Ascending aorta (tissue), 2 donors: Measurements from ENCODE around the gene LRP5. TPM values are rescaled to one million over a fixed set of nuclear protein-coding genes. Genes with fewer than 3 reads are reported as not detected.
A peak's percentile ranks its signal among the peaks of the same experiment; 100 is the strongest.
"Not testable (repeated sequence)": the region's sequence is repeated elsewhere in the genome, so short reads cannot be mapped to it uniquely, and the experiment has no call there.

Experiments
- DNase-seq, 2 donors: peaks; one replicate each; pipeline ENCODE4 v3.0.0-alpha.2; 2019; ENCODE audit warnings: low spot score in 2 of 2
- H3K27ac ChIP-seq, 2 donors: fragments of 200-600 bp; sonication (generic); one replicate each; pipeline ENCODE4 v1.5.1; 2016 to 2017; ENCODE audit warnings: mild to moderate bottlenecking in 1 of 2
- H3K27me3 ChIP-seq: fragments of 200-600 bp; sonication (generic); one replicate; pipeline ENCODE4 v1.5.1; 2017
- H3K36me3 ChIP-seq, 2 donors: fragments of 200-600 bp; sonication (generic); one replicate each; pipeline ENCODE4 v1.5.1; 2016
- H3K4me1 ChIP-seq, 2 donors: fragments of 200-600 bp; sonication (generic); one replicate each; pipeline ENCODE4 v1.5.1; 2016 to 2017; ENCODE audit warnings: mild to moderate bottlenecking in 1 of 2
- H3K4me3 ChIP-seq, 2 donors: fragments of 200-600 bp; sonication (generic); one replicate each; pipeline ENCODE4 v1.5.1; 2016 to 2017; ENCODE audit warnings: mild to moderate bottlenecking in 1 of 2
- H3K9me3 ChIP-seq, 2 donors: fragments of 200-600 bp; sonication (generic); one replicate each; pipeline ENCODE4 v1.5.1; 2016
- intact Hi-C: fragments of 100-400 bp; cut with DNase I; formaldehyde crosslinking; loops from one replicate; pipeline ENCODE4 v1.15.1; 2023
- total RNA-seq: library from RNA; depleted of rRNA; stranded (reverse); fragments of >200 nt; gene quantifications from one replicate; pipeline ENCODE4 v1.1.0, GENCODE V29; 2016
- TF ChIP-seq, protein P1 (sequence below), 3 experiments: fragments of 200-600 bp in 2 of 3; fragments of 450-650 bp in 1 of 3; sonication (generic) in 2 of 3; IDR thresholded peaks; one replicate each; pipeline ENCODE4 v1.5.1; 2016 to 2019; ENCODE audit warnings: antibody characterized with exemption in 3 of 3, mild to moderate bottlenecking in 1 of 3, moderate library complexity in 1 of 3

LRP5 gene
- total RNA-seq, 1 donor from 2014 or later, result 130 TPM

DNA sequence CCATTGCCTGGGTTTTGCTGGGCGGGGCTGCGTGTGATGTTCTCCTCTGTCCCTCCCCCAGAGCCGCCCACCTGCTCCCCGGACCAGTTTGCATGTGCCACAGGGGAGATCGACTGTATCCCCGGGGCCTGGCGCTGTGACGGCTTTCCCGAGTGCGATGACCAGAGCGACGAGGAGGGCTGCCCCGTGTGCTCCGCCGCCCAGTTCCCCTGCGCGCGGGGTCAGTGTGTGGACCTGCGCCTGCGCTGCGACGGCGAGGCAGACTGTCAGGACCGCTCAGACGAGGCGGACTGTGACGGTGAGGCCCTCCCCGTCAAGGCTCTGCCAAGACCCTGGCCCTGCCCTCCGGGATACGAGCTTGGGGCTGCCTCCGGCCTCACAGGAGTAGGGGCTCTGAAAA is 121.2 kb downstream of the LRP5 start:
- TF ChIP-seq, protein P1, sequence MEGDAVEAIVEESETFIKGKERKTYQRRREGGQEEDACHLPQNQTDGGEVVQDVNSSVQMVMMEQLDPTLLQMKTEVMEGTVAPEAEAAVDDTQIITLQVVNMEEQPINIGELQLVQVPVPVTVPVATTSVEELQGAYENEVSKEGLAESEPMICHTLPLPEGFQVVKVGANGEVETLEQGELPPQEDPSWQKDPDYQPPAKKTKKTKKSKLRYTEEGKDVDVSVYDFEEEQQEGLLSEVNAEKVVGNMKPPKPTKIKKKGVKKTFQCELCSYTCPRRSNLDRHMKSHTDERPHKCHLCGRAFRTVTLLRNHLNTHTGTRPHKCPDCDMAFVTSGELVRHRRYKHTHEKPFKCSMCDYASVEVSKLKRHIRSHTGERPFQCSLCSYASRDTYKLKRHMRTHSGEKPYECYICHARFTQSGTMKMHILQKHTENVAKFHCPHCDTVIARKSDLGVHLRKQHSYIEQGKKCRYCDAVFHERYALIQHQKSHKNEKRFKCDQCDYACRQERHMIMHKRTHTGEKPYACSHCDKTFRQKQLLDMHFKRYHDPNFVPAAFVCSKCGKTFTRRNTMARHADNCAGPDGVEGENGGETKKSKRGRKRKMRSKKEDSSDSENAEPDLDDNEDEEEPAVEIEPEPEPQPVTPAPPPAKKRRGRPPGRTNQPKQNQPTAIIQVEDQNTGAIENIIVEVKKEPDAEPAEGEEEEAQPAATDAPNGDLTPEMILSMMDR (IDR thresholded peaks at IDR 0.05), result no peak
- H3K36me3 ChIP-seq, result peaks cover 75 to 96% of the 10 kb centered on the region in 2 donors

DNA sequence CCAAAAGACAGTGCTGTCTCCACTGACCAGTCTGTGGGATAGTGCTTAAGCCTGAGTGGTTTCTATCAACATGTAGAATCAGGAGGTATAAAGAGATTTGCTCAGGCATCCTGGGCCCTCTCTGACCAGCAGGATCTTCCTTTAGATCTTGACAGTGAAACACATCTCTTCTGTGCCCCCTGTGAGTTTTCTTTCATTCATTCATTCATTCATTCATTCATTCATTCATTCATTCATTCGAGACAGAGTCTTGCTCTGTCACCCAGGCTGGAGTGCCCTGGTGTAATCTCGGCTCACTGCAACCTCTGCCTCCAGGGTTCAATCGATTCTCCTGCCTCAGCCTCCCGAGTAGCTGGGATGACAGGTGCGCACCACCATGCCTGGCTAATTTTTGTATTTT is 121.8 kb downstream of the LRP5 start:
- H3K27ac ChIP-seq, H3K9me3 ChIP-seq, H3K4me3 ChIP-seq, DNase-seq, intact Hi-C loops, H3K4me1 ChIP-seq, H3K27me3 ChIP-seq: not testable (repeated sequence)
- peaks cover 79 to 98% of the 10 kb centered on the region in 2 donors for H3K36me3 ChIP-seq

More for the DNA sequence above, 121.2 kb downstream of the LRP5 start:
- H3K4me1 ChIP-seq, result peaks cover 0 to 6% of the 10 kb centered on the region in 2 donors
- no peak for DNase-seq
- no peak overlapping the region for H3K27ac ChIP-seq
- intact Hi-C loops, result no loop called here
- peaks cover 0 to 6% of the 10 kb centered on the region in 2 donors for H3K9me3 ChIP-seq
- H3K27me3 ChIP-seq, result no peaks in the 10 kb centered on the region
- H3K4me3 ChIP-seq, result no peak overlapping the region

GRCh38 chr11:68436162-68436888 is 123.9 kb downstream of the LRP5 start:
- H3K36me3 ChIP-seq, result peaks cover 86 to 100% of the 10 kb centered on the region in 2 donors
- TF ChIP-seq, protein P1 (IDR thresholded peaks at IDR 0.05), result no peak

DNA sequence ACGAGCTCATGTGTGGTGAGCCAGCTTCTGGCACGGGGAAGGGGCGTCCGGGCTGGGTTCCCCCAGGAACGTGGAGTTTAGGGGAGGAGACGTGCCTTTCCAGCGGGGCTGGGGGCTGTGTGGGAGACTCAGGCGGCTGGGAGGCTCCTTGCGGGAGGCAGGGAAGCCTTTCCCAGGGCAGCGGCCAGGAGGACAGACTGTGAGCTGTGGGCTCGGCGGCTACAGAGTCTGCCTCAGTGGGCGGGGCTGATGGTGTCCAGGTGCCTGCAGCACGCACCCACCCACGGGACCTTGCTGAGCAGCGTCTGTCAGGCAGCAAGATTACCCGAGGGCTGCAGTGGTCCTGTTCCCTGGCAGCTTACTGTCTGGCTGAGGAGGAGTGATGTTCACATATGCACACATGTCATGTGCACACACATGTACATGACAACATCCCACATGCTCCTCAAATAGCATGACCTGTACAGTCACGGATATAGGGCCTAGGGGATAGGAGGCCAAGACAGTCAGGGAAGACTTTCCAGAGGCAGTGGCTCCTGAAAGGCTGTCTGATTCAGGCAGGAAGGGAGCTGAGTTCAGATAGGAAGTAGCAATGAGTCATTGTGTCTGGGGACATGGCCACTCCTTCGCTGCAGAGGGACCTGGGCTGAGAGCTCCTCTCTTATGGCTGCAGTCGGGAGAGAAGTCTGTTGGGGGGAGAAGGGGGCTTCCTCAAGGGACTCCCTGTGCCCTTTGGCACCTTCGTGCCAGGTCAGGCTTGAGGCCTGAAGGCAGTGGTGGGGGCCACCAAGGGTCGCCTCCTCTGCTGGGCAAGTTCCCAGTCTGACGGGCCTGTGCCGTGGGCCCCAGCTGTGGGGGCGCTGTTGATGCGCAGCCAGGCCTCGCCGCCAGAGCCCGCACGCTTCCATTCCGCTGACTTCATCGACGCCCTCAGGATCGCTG is 124.9 kb downstream of the LRP5 start:
- intact Hi-C loops, result no loop called here
- H3K27me3 ChIP-seq, result no peaks in the 10 kb centered on the region
- H3K4me1 ChIP-seq, result peaks cover 0 to 6% of the 10 kb centered on the region in 2 donors
- peaks cover 83 to 100% of the 10 kb centered on the region in 2 donors for H3K36me3 ChIP-seq
- H3K9me3 ChIP-seq, result no peaks in the 10 kb centered on the region
- no peak overlapping the region for H3K4me3 ChIP-seq
- TF ChIP-seq, protein P1 (IDR thresholded peaks at IDR 0.05), result no peak
- DNase-seq, result no peak
- peak overlapping the region; percentile 58 to 65 for H3K27ac ChIP-seq

More at GRCh38 chr11:68436162-68436888, 123.9 kb downstream of the LRP5 start:
- Histone ChIP-seq H3K4me3 (no peak overlapping the region), H3K27me3 (no peaks in the 10 kb centered on the region), H3K9me3 (no peaks in the 10 kb centered on the region), H3K4me1 (peaks cover 0 to 6% of the 10 kb centered on the region in 2 donors), H3K27ac (peak overlapping the region in 1 of 2 donors; percentile 28)
- no peak for DNase-seq
- intact Hi-C loops, result no loop called here

DNA sequence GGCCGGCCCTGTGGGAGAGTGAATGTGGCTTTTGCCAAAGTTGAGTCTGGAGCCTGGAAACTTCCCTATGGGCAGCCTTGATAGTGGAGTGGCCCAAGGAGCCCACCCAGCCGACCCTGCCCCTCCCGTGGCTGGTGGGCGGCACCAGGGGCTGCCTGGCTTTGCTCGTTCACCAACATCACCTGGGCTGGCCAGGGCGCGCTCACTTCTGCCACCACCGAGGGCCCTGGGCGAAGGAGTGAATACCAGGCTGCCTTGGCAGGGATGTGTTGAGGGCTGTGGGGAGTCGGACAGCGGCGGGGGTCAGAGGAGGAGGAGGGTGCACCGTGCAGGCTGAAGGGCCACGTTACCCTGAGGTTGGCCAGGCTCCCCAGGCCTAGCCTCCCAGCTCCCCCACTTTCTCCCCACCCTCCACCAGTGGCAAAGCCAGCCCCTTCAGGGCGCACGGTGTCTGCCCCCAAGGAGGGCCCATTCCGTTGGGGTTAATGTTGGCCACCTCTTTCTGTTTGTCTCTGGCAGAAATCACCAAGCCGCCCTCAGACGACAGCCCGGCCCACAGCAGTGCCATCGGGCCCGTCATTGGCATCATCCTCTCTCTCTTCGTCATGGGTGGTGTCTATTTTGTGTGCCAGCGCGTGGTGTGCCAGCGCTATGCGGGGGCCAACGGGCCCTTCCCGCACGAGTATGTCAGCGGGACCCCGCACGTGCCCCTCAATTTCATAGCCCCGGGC is 125.7 kb downstream of the LRP5 start:
- no peaks in the 10 kb centered on the region for H3K27me3 ChIP-seq
- H3K9me3 ChIP-seq, result no peaks in the 10 kb centered on the region
- no peak for DNase-seq
- H3K4me1 ChIP-seq, result peaks cover 0 to 6% of the 10 kb centered on the region in 2 donors
- intact Hi-C loops, result no loop called here
- no peak overlapping the region for H3K4me3 ChIP-seq
- peaks cover 83 to 99% of the 10 kb centered on the region in 2 donors for H3K36me3 ChIP-seq
- H3K27ac ChIP-seq, result peak overlapping the region; percentile 58 to 65
- TF ChIP-seq, protein P1 (IDR thresholded peaks at IDR 0.05), result no peak
